ENCODE data around the gene TUBGCP6. TPM values are rescaled to one million over a fixed set of nuclear protein-coding genes. Genes with fewer than 3 reads are reported as not detected.

The TUBGCP6 gene
- total RNA-seq, 2 experiments from 2014 or later, result 44.8 to 47.2 TPM

GRCh38 chr22:50193621-50194020 lies 51.2 kb downstream of the TUBGCP6 start:
- ChIA-PET CTCF (interaction anchor here (1.6 kb wide), 1 partner anchor 49 kb away, joined by 3 read pairs; no protein-coding TSS in a partner anchor), POLR2A (no interaction called here)
- Mint-ChIP-seq H3K36me3 (ENCODE audit: low read depth) (peaks cover 20% of the 10 kb centered on the region), H3K9me3 (no peaks in the 10 kb centered on the region), H3K27ac (no peak overlapping the region), H3K27me3 (no peaks in the 10 kb centered on the region), H3K4me1 (ENCODE audit: low read depth) (peaks cover 34% of the 10 kb centered on the region), H3K4me3 (no peak overlapping the region)
- intact Hi-C loops (cut with micrococcal nuclease), result no loop called here
- ATAC-seq (no peak), DNase-seq (no peak)
- TF ChIP-seq, protein P1, sequence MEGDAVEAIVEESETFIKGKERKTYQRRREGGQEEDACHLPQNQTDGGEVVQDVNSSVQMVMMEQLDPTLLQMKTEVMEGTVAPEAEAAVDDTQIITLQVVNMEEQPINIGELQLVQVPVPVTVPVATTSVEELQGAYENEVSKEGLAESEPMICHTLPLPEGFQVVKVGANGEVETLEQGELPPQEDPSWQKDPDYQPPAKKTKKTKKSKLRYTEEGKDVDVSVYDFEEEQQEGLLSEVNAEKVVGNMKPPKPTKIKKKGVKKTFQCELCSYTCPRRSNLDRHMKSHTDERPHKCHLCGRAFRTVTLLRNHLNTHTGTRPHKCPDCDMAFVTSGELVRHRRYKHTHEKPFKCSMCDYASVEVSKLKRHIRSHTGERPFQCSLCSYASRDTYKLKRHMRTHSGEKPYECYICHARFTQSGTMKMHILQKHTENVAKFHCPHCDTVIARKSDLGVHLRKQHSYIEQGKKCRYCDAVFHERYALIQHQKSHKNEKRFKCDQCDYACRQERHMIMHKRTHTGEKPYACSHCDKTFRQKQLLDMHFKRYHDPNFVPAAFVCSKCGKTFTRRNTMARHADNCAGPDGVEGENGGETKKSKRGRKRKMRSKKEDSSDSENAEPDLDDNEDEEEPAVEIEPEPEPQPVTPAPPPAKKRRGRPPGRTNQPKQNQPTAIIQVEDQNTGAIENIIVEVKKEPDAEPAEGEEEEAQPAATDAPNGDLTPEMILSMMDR (IDR thresholded peaks at IDR 0.05), result no peak

- TF ChIP-seq, protein P1 (IDR thresholded peaks at IDR 0.05), result no peak
- peak; percentile 62 for DNase-seq
- CTCF ChIA-PET, result interaction anchor here (2.2 to 2.5 kb wide), 2 partner anchors 14 to 44 kb away, joined by 8 to 9 read pairs; no protein-coding TSS in a partner anchor
- Mint-ChIP-seq H3K4me1 (ENCODE audit: low read depth) (peaks cover 38% of the 10 kb centered on the region), H3K4me3 (peak overlapping the region; percentile 89), H3K9me3 (no peaks in the 10 kb centered on the region), H3K36me3 (ENCODE audit: low read depth) (peaks cover 22% of the 10 kb centered on the region), H3K27me3 (no peaks in the 10 kb centered on the region), H3K27ac (peak overlapping the region; percentile 99)
- intact Hi-C loops (cut with micrococcal nuclease), result no loop called here
- peak; percentile 5 for ATAC-seq
- POLR2A ChIA-PET, result interaction anchor here (1.0 to 2.8 kb wide), 4 partner anchors 21 to 230 kb away, joined by 3 to 9 read pairs (median 6); no protein-coding TSS in a partner anchor
These were observed 52.2 kb downstream of the TUBGCP6 start for GRCh38 chr22:50192436-50193204.

DNA sequence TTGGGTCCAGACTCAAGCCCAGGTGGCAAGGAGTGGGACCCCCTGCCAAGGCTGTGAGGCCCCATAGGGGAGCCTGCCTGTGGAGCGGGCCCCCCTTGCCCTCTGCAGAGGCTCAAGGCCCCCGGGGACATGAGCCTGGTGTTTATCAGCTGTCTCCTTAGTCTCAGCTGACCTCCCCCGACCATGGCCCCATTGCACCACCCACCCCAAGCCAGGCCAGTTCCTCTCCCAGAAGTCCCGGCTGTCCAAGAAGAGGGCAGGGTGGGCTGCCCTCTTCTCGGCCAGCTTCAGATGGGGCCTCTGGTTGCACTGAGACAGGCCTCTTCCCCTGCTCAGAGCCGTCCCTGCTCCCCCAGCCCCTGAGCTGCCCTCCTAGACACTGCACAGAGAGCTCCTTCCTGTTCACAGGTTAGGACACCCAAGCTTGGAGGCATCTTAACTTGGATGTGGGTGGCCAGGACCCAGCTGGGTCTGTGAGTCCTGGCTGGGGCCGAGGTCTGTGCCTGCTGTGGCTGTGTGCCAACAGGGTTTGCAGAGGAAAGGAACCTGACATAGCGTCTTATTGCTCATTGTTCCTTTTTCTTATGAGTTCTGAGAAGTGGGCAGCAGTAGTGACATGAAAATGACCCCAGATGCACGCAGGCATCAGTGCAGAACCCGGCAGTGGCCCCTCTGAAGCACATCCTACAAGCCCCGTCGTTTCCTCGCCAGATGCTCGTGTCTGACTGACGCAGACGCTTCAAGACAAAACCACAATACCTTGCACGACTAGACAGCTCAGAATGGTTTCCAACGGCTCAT lies 53.7 kb downstream of the TUBGCP6 start:
- Mint-ChIP-seq H3K9me3 (no peaks in the 10 kb centered on the region), H3K27me3 (no peaks in the 10 kb centered on the region), H3K4me3 (peak overlapping the region; percentile 89), H3K36me3 (ENCODE audit: low read depth) (peaks cover 25% of the 10 kb centered on the region), H3K4me1 (ENCODE audit: low read depth) (peaks cover 44% of the 10 kb centered on the region), H3K27ac (peak overlapping the region; percentile 99)
- DNase-seq (peak; percentile 94), ATAC-seq (peak; percentile 72)
- intact Hi-C loops (cut with micrococcal nuclease), result no loop called here
- ChIA-PET CTCF (interaction anchor here (0.9 to 2.5 kb wide), 6 partner anchors 9 to 161 kb away, joined by 3 to 9 read pairs (median 3); no protein-coding TSS in a partner anchor), POLR2A (interaction anchor here (0.6 to 2.8 kb wide), 23 partner anchors 8 to 365 kb away, joined by 3 to 11 read pairs (median 4); partner anchors contain the start of genes HDAC10, SCO2 and TUBGCP6)
- TF ChIP-seq, protein P1 (IDR thresholded peaks at IDR 0.05), result no peak

- intact Hi-C loops (cut with micrococcal nuclease), result no loop called here
- H3K36me3 Mint-ChIP-seq (ENCODE audit: low read depth), result peaks cover 25% of the 10 kb centered on the region
- DNase-seq (peak; percentile 90), ATAC-seq (peak; percentile 43)
- peak overlapping the region; percentile 99 for H3K27ac Mint-ChIP-seq
- peak overlapping the region; percentile 89 for H3K4me3 Mint-ChIP-seq
- ChIA-PET POLR2A (interaction anchor here (0.6 to 2.8 kb wide), 21 partner anchors 9 to 364 kb away, joined by 3 to 11 read pairs (median 4); partner anchors contain the start of genes HDAC10, SCO2 and TUBGCP6), CTCF (interaction anchor here (0.9 to 2.5 kb wide), 6 partner anchors 8 to 160 kb away, joined by 3 to 9 read pairs (median 3); no protein-coding TSS in a partner anchor)
- peaks cover 1% of the 10 kb centered on the region for H3K27me3 Mint-ChIP-seq
- H3K4me1 Mint-ChIP-seq (ENCODE audit: low read depth), result peaks cover 45% of the 10 kb centered on the region
- TF ChIP-seq, protein P1 (IDR thresholded peaks at IDR 0.05), result peak; percentile 44
- no peaks in the 10 kb centered on the region for H3K9me3 Mint-ChIP-seq
These were observed 54.5 kb downstream of the TUBGCP6 start for GRCh38 chr22:50190182-50190940.

Measured in activated CD8-positive, alpha-beta T cell treated with anti-CD3 and anti-CD28 coated beads for 36 hours (primary cell).